Measurements from ENCODE around the gene SPOCK2. TPM values are rescaled to one million over a fixed set of nuclear protein-coding genes. Genes with fewer than 3 reads are reported as not detected.
A peak's percentile ranks its signal among the peaks of the same experiment; 100 is the strongest.

SPOCK2 gene
- total and polyA plus RNA-seq, 8 donors, result 4.5 to 107 (median 8.7) TPM

DNA sequence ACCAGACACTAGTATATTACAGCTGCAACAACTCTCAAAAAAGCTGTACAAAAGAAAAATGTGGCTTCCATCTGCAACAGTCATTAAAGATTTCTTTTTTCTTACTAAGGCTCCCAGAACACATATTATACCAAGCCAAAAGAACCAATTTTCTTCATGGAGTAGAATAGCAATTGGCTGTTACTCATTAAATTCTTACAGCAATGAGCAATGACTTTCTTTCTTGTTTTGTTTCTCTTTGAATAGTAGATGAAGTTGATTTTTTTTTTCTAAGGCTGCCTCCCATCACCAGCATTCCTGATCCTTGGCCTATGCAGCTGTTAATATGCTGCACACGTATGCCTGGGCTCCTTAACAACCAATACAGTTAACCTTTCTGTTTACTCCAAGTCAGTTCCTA, 36.6 kb upstream of the SPOCK2 start:
- TF ChIP-seq, protein P1, sequence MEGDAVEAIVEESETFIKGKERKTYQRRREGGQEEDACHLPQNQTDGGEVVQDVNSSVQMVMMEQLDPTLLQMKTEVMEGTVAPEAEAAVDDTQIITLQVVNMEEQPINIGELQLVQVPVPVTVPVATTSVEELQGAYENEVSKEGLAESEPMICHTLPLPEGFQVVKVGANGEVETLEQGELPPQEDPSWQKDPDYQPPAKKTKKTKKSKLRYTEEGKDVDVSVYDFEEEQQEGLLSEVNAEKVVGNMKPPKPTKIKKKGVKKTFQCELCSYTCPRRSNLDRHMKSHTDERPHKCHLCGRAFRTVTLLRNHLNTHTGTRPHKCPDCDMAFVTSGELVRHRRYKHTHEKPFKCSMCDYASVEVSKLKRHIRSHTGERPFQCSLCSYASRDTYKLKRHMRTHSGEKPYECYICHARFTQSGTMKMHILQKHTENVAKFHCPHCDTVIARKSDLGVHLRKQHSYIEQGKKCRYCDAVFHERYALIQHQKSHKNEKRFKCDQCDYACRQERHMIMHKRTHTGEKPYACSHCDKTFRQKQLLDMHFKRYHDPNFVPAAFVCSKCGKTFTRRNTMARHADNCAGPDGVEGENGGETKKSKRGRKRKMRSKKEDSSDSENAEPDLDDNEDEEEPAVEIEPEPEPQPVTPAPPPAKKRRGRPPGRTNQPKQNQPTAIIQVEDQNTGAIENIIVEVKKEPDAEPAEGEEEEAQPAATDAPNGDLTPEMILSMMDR (IDR thresholded peaks at IDR 0.05), result no peak
- no peaks in the 10 kb centered on the region for H3K9me3 ChIP-seq
- no peak overlapping the region for H3K27ac ChIP-seq
- no peaks in the 10 kb centered on the region for H3K27me3 ChIP-seq
- peak; percentile 41 for ATAC-seq
- DNase-seq, result peak in 2 of 4 donors; percentile 79 to 82
- H3K4me3 ChIP-seq, result no peak overlapping the region
- no peaks in the 10 kb centered on the region for H3K4me1 ChIP-seq
- intact Hi-C loops (cut with DNase I), result no loop called here
- peaks cover 3 to 12% of the 10 kb centered on the region in 2 donors for H3K36me3 ChIP-seq

DNA sequence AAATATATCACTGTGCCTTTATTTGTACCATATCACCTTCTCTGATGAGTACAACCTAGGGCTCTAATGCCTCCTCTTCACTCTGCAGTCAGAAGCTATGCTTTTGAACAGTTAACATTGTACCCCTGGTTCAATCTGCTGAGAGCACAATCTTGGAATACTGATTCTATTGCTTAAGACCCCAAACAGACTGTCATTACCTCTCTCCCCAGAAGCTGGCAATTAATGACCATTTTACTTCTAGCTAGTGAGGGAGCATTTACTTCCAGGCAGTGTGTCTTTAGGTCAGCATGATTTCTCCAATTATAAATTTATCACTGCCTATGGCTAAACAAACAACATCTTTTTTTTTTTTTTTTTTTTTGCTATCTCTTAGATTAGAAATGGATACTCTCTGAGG, 36.0 kb upstream of the SPOCK2 start:
- H3K27me3 ChIP-seq, result no peaks in the 10 kb centered on the region
- intact Hi-C loops (cut with DNase I), result no loop called here
- H3K27ac ChIP-seq, result no peak overlapping the region
- no peak for DNase-seq
- H3K4me1 ChIP-seq, result no peaks in the 10 kb centered on the region
- H3K4me3 ChIP-seq, result no peak overlapping the region
- no peaks in the 10 kb centered on the region for H3K9me3 ChIP-seq
- ATAC-seq, result no peak
- H3K36me3 ChIP-seq, result peaks cover 3 to 12% of the 10 kb centered on the region in 2 donors
- TF ChIP-seq, protein P1 (IDR thresholded peaks at IDR 0.05), result no peak

DNA sequence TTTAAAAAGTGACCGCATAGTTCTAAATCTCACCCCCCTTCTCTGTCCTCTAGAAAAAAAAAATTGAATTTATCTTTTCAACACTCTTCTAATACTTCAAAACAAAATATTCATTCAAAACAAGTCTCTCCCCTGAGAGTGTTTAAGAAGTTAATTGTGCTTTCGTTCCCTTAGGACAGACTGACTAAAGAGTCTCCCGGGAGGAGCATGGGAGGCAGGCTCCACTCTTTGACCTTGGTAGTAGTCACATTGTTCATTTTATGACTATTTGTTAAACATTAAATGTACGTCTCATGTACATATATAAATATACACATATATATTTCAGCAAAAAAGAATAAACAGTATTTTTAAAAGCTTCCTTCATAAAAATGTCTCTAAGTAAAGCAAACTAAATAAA, 35.3 kb upstream of the SPOCK2 start:
- TF ChIP-seq, protein P1 (IDR thresholded peaks at IDR 0.05), result no peak
- H3K9me3 ChIP-seq, result no peaks in the 10 kb centered on the region
- DNase-seq (no peak), ATAC-seq (no peak)
- H3K27me3 ChIP-seq, result no peaks in the 10 kb centered on the region
- intact Hi-C loops (cut with DNase I), result no loop called here
- H3K4me1 ChIP-seq, result no peaks in the 10 kb centered on the region
- no peak overlapping the region for H3K4me3 ChIP-seq
- H3K36me3 ChIP-seq, result peaks cover 3 to 12% of the 10 kb centered on the region in 2 donors
- no peak overlapping the region for H3K27ac ChIP-seq

DNA sequence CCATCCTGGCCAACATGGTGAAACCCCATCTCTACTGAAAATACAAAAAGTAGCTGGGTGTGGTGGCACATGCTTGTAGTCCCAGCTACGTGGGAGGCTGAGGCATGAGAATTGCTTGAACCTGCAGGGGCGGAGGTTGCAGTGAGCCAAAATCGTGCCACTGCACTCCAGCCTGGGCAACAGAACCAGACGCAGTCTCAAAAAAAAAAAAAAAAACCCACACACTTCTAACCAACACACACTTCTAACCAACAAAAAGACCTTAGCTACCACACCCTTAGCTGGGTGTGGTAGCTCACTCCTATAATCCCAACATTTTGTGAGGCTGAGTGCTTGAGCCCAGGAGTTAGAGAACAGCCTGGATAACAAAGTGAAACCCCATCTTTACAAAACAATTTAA, 33.9 kb upstream of the SPOCK2 start:
- TF ChIP-seq, protein P1 (IDR thresholded peaks at IDR 0.05), result no peak
- no peak for ATAC-seq
- Histone ChIP-seq H3K27me3 (no peaks in the 10 kb centered on the region), H3K27ac (no peak overlapping the region), H3K4me1 (no peaks in the 10 kb centered on the region), H3K36me3 (peaks cover 3 to 4% of the 10 kb centered on the region in 2 donors), H3K4me3 (no peak overlapping the region), H3K9me3 (no peaks in the 10 kb centered on the region)
- DNase-seq, result no peak
- intact Hi-C loops (cut with DNase I), result no loop called here

DNA sequence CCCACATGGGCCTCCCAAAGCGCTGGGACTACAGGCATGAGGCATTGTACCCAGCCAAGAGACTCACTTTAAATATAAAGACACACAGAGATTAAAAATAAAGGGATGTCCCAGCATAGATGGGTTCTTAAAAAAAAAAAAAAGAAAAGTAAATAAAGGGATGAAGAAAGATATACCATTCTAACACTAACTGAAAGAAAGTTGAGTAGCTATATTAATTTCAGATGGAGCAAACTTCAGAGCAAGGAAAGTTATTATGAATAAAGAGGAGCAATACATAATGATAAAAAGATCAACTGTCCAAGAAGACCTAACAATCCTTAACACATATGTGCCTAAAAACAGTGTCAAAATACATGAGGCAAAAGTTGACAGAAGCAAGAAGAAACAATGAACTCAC, 33.0 kb upstream of the SPOCK2 start:
- Histone ChIP-seq H3K9me3 (no peaks in the 10 kb centered on the region), H3K4me3 (no peak overlapping the region), H3K27ac (no peak overlapping the region), H3K4me1 (no peaks in the 10 kb centered on the region), H3K36me3 (peaks cover 0 to under 1% of the 10 kb centered on the region in 2 donors), H3K27me3 (no peaks in the 10 kb centered on the region)
- intact Hi-C loops (cut with DNase I), result no loop called here
- TF ChIP-seq, protein P1 (IDR thresholded peaks at IDR 0.05), result no peak
- DNase-seq (no peak), ATAC-seq (no peak)

All from left lung (tissue), 10 donors.